ENCODE results near the gene BMP7.

DNA sequence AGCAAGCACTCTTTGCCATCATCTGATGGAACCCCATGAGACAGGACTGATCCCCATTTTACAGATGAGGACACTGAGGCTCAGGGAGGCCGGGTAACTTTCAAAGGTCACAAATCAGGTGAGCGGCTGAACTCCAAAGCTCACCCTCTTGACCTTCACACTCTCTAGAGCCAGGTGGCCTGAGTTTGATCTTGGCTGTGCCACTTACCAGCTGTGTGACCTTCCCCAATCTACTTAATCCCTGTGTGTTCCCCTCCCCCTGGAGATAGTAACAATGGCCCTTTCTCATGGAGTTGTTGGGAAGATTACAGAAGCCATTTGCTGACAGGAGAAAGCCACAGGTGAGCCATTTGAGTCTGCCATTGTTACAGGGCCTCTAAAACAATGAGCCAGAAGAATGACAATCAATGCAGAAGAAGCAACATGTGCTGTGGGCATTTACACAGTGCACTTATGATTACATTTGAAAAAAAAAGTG lies 34.5 kb downstream of the BMP7 start:
- no peak for TF ChIP-seq POLR2A (IDR thresholded peaks at IDR 0.05)
- TF ChIP-seq, protein P1, sequence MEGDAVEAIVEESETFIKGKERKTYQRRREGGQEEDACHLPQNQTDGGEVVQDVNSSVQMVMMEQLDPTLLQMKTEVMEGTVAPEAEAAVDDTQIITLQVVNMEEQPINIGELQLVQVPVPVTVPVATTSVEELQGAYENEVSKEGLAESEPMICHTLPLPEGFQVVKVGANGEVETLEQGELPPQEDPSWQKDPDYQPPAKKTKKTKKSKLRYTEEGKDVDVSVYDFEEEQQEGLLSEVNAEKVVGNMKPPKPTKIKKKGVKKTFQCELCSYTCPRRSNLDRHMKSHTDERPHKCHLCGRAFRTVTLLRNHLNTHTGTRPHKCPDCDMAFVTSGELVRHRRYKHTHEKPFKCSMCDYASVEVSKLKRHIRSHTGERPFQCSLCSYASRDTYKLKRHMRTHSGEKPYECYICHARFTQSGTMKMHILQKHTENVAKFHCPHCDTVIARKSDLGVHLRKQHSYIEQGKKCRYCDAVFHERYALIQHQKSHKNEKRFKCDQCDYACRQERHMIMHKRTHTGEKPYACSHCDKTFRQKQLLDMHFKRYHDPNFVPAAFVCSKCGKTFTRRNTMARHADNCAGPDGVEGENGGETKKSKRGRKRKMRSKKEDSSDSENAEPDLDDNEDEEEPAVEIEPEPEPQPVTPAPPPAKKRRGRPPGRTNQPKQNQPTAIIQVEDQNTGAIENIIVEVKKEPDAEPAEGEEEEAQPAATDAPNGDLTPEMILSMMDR (IDR thresholded peaks at IDR 0.05) = no peak

Measured in uterus (tissue), 2 donors.